DND-41 (cell line): ENCODE data around the gene RNF220.

Experiments used
- ATAC-seq: fragments of 200-7000 bp; cut with Tn5 transposase; 3 replicates; pipeline ENCODE4 v1.9.1; 2021; ENCODE audit warnings: low read depth; ENCODE audit not compliant: insufficient read depth
- DNase-seq: peaks from one replicate; pipeline ENCODE4 v3.0.0-alpha.2; 2020
- H2AFZ ChIP-seq: 2 replicates; pipeline ENCODE4 v1.6.0; 2012; ENCODE audit warnings: low read depth, low read length
- H3K27ac ChIP-seq: 2 replicates; pipeline ENCODE4 v1.5.1; 2012; ENCODE audit warnings: low read length, inconsistent platforms
- H3K27me3 ChIP-seq: fragments of 200-600 bp; sonication (generic); 2 replicates; pipeline ENCODE4 v1.6.0; 2012; ENCODE audit warnings: low read length, mild to moderate bottlenecking, inconsistent platforms; ENCODE audit not compliant: insufficient read depth, poor library complexity
- H3K36me3 ChIP-seq: 2 replicates; pipeline ENCODE4 v1.5.1; 2012; ENCODE audit warnings: low read length, inconsistent platforms; ENCODE audit not compliant: insufficient read depth
- H3K4me1 ChIP-seq: 2 replicates; pipeline ENCODE4 v1.5.1; 2012; ENCODE audit warnings: mild to moderate bottlenecking, low read length; ENCODE audit not compliant: insufficient read depth
- H3K4me2 ChIP-seq: 2 replicates; pipeline ENCODE4 v1.6.0; 2012; ENCODE audit warnings: mild to moderate bottlenecking, moderate library complexity, low read length, inconsistent platforms; ENCODE audit not compliant: insufficient read depth
- H3K4me3 ChIP-seq, 2 experiments: fragments of 200-600 bp in 1 of 2; shearing (Covaris generic) in 1 of 2; 2 replicates each; pipeline ENCODE4 v1.5.1; 2012 to 2016; ENCODE audit warnings: inconsistent platforms in 2 of 2, low read length in 2 of 2, mild to moderate bottlenecking in 2 of 2, low read depth in 1 of 2, moderate library complexity in 1 of 2
- H3K79me2 ChIP-seq: 2 replicates; pipeline ENCODE4 v1.6.0; 2012; ENCODE audit warnings: low read length, inconsistent platforms; ENCODE audit not compliant: insufficient read depth
- H3K9ac ChIP-seq: 2 replicates; pipeline ENCODE4 v1.6.0; 2012; ENCODE audit warnings: low read depth, mild to moderate bottlenecking, inconsistent platforms, low read length, moderate library complexity
- H3K9me3 ChIP-seq: 2 replicates; pipeline ENCODE4 v1.5.1; 2012; ENCODE audit warnings: low read length, moderate library complexity, mild to moderate bottlenecking, inconsistent platforms; ENCODE audit not compliant: insufficient read depth, severe bottlenecking
- H4K20me1 ChIP-seq: 2 replicates; pipeline ENCODE4 v1.6.0; 2012; ENCODE audit warnings: low read length; ENCODE audit not compliant: insufficient read depth
- EZH2 ChIP-seq: IDR thresholded peaks from 3 replicates; pipeline ENCODE4 v1.6.1; 2012; ENCODE audit warnings: borderline replicate concordance, low read depth, mild to moderate bottlenecking, moderate library complexity, low read length, inconsistent platforms; ENCODE audit not compliant: severe bottlenecking
- TF ChIP-seq, protein P1 (sequence below): IDR thresholded peaks from 2 replicates; pipeline ENCODE4 v1.5.1; 2012; ENCODE audit warnings: borderline replicate concordance, low read length, moderate library complexity, mild to moderate bottlenecking; ENCODE audit not compliant: poor library complexity, severe bottlenecking; ENCODE audit errors: extremely low read depth

Gene RNF220

DNA sequence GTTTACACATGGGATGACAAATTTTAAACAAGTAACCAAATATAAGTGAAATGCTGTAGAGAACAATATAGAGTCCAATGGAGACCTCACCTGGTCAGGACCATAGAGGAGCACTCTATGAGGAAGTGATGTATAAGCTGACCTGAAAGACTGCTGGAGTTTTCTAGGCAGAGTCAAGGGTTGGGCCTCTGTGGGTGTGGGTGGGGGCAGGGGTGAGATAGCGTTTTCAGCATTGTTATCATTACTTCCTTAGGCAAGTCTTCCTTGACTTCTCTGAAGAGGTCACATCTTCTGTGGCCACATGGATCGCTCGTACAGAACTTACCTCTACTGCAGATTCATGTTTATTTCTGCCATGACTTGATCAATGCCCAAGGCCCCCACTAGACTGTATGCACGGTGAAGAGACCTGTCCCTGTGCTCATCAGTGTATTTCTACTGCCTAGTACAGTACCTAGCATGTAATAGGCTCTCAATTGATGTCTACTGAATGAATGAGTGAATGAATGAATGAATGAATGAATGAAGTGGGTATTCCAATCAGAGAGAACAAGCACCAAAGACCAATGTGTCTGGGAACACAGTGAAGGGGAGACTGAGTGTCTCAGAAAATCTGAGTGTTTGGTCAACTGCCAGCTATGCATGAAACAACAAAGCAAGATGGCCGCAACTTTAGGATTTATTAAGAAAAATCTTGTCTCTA is 116.5 kb downstream of the RNF220 start:
- ATAC-seq (no peak), DNase-seq (no peak)
- H3K4me1 ChIP-seq = no peaks in the 10 kb centered on the region

DNA sequence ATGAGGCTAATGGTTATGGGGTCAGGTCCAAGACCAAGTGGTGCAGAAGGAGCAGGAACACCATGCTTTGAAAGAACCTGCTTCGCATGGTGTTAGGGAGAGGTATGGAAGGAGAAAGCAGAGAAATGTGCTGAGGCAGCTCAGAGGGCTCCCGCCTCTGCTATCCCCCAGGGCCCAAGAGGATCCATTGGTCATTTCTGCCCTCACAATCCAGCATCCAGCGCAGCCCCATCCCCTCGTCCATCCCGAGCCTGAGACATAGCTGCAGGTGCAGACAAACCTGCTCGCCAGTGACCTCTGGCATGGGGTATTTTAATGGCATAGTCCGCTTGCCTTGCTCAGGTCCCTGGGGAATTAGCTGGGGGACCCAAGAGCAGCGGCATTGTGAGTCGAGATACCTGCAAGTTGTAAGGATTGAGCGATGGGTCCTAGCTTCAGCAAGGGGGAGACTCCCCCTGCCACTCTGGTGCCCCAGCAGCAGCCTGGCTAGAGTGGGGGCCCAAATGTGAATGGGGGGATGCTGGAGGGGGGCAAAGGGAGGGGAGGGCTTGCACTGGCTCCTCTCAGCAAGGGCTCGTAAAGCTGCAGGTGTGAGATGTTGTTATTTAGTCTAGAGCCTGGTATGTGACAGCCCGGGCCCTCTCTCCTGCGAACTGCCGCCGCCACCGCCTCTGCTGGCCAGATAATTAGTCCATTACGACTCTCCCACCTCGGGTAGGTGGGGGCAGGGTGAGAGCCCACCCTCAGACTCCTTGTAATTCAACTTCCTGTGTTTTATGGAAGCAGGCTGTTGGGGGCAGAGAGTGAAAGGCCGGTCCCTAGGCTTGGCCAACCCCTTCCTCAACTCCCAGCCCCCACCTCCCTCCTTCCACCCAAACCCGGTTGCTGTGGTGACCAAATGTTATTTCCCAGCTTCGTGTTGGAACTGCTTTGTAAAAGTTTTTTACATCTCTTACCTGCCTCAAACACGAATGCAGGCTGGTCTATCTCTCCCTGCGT is 118.8 kb downstream of the RNF220 start:
- Histone ChIP-seq H3K9ac (no peak overlapping the region), H3K36me3 (no peaks in the 10 kb centered on the region), H3K4me3 (no peak overlapping the region), H3K9me3 (no peaks in the 10 kb centered on the region), H3K4me1 (no peaks in the 10 kb centered on the region), H2AFZ (no peak overlapping the region), H3K4me2 (no peak overlapping the region), H3K27ac (no peak overlapping the region), H3K79me2 (no peaks in the 10 kb centered on the region), H3K27me3 (peaks cover 20% of the 10 kb centered on the region), H4K20me1 (no peaks in the 10 kb centered on the region)
- no peak for DNase-seq
- TF ChIP-seq EZH2 = no peak
- TF ChIP-seq, protein P1, sequence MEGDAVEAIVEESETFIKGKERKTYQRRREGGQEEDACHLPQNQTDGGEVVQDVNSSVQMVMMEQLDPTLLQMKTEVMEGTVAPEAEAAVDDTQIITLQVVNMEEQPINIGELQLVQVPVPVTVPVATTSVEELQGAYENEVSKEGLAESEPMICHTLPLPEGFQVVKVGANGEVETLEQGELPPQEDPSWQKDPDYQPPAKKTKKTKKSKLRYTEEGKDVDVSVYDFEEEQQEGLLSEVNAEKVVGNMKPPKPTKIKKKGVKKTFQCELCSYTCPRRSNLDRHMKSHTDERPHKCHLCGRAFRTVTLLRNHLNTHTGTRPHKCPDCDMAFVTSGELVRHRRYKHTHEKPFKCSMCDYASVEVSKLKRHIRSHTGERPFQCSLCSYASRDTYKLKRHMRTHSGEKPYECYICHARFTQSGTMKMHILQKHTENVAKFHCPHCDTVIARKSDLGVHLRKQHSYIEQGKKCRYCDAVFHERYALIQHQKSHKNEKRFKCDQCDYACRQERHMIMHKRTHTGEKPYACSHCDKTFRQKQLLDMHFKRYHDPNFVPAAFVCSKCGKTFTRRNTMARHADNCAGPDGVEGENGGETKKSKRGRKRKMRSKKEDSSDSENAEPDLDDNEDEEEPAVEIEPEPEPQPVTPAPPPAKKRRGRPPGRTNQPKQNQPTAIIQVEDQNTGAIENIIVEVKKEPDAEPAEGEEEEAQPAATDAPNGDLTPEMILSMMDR = no peak
- no peak for ATAC-seq

More for the DNA sequence above, 116.5 kb downstream of the RNF220 start:
- peaks cover 23% of the 10 kb centered on the region for H3K27me3 ChIP-seq
- no peaks in the 10 kb centered on the region for H3K79me2 ChIP-seq
- no peak overlapping the region for H2AFZ ChIP-seq
- H3K9me3 ChIP-seq = no peaks in the 10 kb centered on the region
- H3K4me2 ChIP-seq = no peak overlapping the region
- TF ChIP-seq, protein P1 = no peak
- no peaks in the 10 kb centered on the region for H4K20me1 ChIP-seq
- no peak overlapping the region for H3K4me3 ChIP-seq
- no peaks in the 10 kb centered on the region for H3K36me3 ChIP-seq
- no peak overlapping the region for H3K9ac ChIP-seq
- H3K27ac ChIP-seq = no peak overlapping the region

DNA sequence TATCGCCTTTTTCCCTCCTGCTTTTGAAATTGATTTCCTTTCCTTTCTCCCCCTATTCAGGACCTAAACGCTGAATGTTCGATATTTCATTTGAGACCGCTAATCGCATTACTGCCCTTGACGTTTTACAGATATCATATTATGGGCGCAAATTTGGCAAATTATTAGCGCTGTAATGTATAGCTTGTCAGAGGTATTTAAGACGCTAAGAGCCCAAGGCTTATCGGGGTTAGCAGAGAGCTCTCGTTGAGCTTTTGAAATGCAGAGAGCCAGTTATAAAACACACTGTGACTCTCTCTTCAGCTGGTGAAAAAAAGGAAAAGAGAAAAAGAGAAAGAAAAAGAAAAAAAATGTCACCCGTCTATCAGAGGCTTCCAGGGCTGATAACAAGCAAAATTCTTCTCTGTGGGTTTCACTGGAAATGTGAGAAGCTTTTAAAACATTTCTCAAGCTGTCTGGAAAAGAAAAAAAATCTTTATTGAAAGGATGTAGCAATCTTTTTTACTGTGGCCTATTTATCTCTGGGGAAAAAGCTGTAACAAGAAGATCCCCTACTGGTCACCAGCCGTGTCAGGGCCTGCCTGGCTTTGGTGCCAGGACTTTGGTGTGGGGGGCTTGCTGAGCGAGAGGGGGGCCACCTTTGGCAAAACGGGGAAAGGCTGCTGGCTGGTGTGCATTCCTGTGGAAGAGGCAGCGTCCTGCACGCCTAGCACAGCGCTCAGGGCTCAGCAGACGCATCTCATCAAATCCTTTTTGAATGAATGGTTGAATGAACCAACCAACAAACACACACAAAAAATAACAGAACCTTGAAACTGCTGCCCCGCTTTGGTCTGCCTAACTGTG is 119.8 kb downstream of the RNF220 start:
- H3K79me2 ChIP-seq = no peaks in the 10 kb centered on the region
- H3K27me3 ChIP-seq = peaks cover 17% of the 10 kb centered on the region
- H3K4me1 ChIP-seq = no peaks in the 10 kb centered on the region
- no peak overlapping the region for H3K9ac ChIP-seq
- H4K20me1 ChIP-seq = no peaks in the 10 kb centered on the region
- H3K9me3 ChIP-seq = no peaks in the 10 kb centered on the region
- no peak overlapping the region for H3K4me3 ChIP-seq
- TF ChIP-seq EZH2 = no peak
- TF ChIP-seq, protein P1 = no peak
- ATAC-seq = no peak
- DNase-seq = no peak
- no peak overlapping the region for H3K27ac ChIP-seq
- no peak overlapping the region for H2AFZ ChIP-seq
- no peaks in the 10 kb centered on the region for H3K36me3 ChIP-seq
- H3K4me2 ChIP-seq = no peak overlapping the region
